HepG2 (cell line): ENCODE results near the gene FAAP100. TPM values are rescaled to one million over a fixed set of nuclear protein-coding genes. Genes with fewer than 3 reads are reported as not detected.

Experiments used
- ATAC-seq: fragments of 200-7000 bp; cut with Tn5 transposase; 3 replicates; pipeline ENCODE4 v1.9.1; 2020; ENCODE audit warnings: mild to moderate bottlenecking, moderate library complexity
- BruUV-seq: library from RNA; stranded (reverse); fragments of 400-500 nt; replicated peaks from 2 replicates; lab custom pipeline; 2021; lab: Mats Ljungman, UMichigan
- CTCF ChIA-PET: fragments of 300-600 bp; formaldehyde crosslinking; extraction: SDS; loops from one replicate; lab custom pipeline; 2021; ENCODE audit warnings: low total read pairs, inconsistent platforms, low intra/inter-chr PET ratio; lab: Yijun Ruan, JAX
- POLR2A ChIA-PET: fragments of 350-600 bp; sonication (Branson Sonifier 250); formaldehyde crosslinking; loops from one replicate; lab custom pipeline; 2020; ENCODE audit warnings: antibody characterized with exemption, inconsistent platforms; lab: Yijun Ruan, JAX
- DNase-seq: peaks from one replicate; pipeline ENCODE4 v3.0.0-alpha.2; 2015; ENCODE audit warnings: low spot score
- FAIRE-seq: peaks from 3 replicates; lab custom pipeline; 2011; peaks lifted over from hg19 to GRCh38; lab: Jason Lieb, UNC
- H2AFZ ChIP-seq: one replicate; pipeline ENCODE4 v1.6.1; 2011; ENCODE audit warnings: low read length, inconsistent platforms
- H3K27ac ChIP-seq: fragments of 300-600 bp; 3 replicates; pipeline ENCODE4 v1.8.0; 2011; ENCODE audit warnings: mixed run types, mild to moderate bottlenecking, mixed read lengths, low read length, inconsistent platforms; ENCODE audit not compliant: insufficient read depth; ENCODE audit errors: extremely low read length
- H3K27me3 ChIP-seq, 2 experiments: fragments of 200-600 bp in 1 of 2; 2 replicates in 1 of 2; 3 replicates in 1 of 2; pipeline versions ENCODE4 v1.6.0 to v1.8.0; 2011; ENCODE audit warnings: low read length in 2 of 2, mild to moderate bottlenecking in 2 of 2, moderate library complexity in 2 of 2, inconsistent platforms in 1 of 2; ENCODE audit not compliant: insufficient read depth in 2 of 2, control insufficient read depth in 1 of 2
- H3K36me3 ChIP-seq, 2 experiments: fragments of 200-600 bp in 1 of 2; replicated peaks in 1 of 2; 2 replicates in 1 of 2; 3 replicates in 1 of 2; pipeline versions ENCODE4 v1.5.1 to v1.8.0; 2011; ENCODE audit warnings: low read length in 2 of 2, inconsistent platforms in 1 of 2; ENCODE audit not compliant: insufficient read depth in 2 of 2, control insufficient read depth in 1 of 2
- H3K4me1 ChIP-seq: 2 replicates; pipeline ENCODE4 v1.5.1; 2012; ENCODE audit warnings: low read length, inconsistent platforms; ENCODE audit not compliant: insufficient read depth
- H3K4me2 ChIP-seq: 2 replicates; pipeline ENCODE4 v1.6.0; 2011; ENCODE audit warnings: low read depth, low read length, inconsistent platforms
- H3K4me3 ChIP-seq, 3 experiments: fragments of 200-600 bp in 1 of 3; sonication (generic), shearing (Covaris generic) in 1 of 3; replicated peaks in 1 of 3; 2 replicates each; pipeline ENCODE4 v1.5.1; 2011 to 2016; ENCODE audit warnings: low read length in 3 of 3, inconsistent platforms in 2 of 3, low read depth in 2 of 3, mild to moderate bottlenecking in 2 of 3, control low read depth in 1 of 3, mixed read lengths in 1 of 3; ENCODE audit not compliant: insufficient read depth in 1 of 3
- H3K79me2 ChIP-seq: one replicate; pipeline ENCODE4 v1.6.1; 2011; ENCODE audit warnings: low read length, inconsistent platforms; ENCODE audit not compliant: insufficient read depth
- H3K9ac ChIP-seq: 2 replicates; pipeline ENCODE4 v1.6.0; 2011; ENCODE audit warnings: mild to moderate bottlenecking, low read depth, low read length, inconsistent platforms; ENCODE audit not compliant: insufficient read depth
- H3K9me3 ChIP-seq: 2 replicates; pipeline ENCODE4 v1.5.1; 2012; ENCODE audit warnings: mild to moderate bottlenecking, low read length
- H4K20me1 ChIP-seq: 2 replicates; pipeline ENCODE4 v1.6.0; 2011; ENCODE audit warnings: inconsistent platforms, mild to moderate bottlenecking, low read length, moderate library complexity; ENCODE audit not compliant: insufficient read depth
- FOSL2 ChIP-seq: sonication (generic); formaldehyde crosslinking; IDR thresholded peaks from 2 replicates; pipeline ENCODE4 v1.4.0; 2020; ENCODE audit warnings: missing genetic modification reagents
- GATAD2A ChIP-seq: IDR thresholded peaks from 2 replicates; pipeline ENCODE4 v1.6.1; 2016
- HMG20A ChIP-seq: IDR thresholded peaks from 2 replicates; pipeline ENCODE4 v1.6.1; 2016; ENCODE audit warnings: borderline replicate concordance
- JUN ChIP-seq: sonication (generic); formaldehyde crosslinking; IDR thresholded peaks from 2 replicates; pipeline ENCODE4 v1.4.0; 2020; ENCODE audit warnings: mild to moderate bottlenecking, missing genetic modification reagents
- LCORL ChIP-seq, 2 experiments: fragments of 450-650 bp in 1 of 2; sonication (generic) in 1 of 2; formaldehyde crosslinking in 1 of 2; IDR thresholded peaks; 2 replicates each; pipeline versions ENCODE4 v1.5.0 to v1.6.1; 2017 to 2020; ENCODE audit warnings: antibody characterized with exemption in 1 of 2, missing genetic modification reagents in 1 of 2
- NONO ChIP-seq, 2 experiments: fragments of 450-650 bp in 1 of 2; sonication (generic) in 1 of 2; formaldehyde crosslinking in 1 of 2; IDR thresholded peaks in 1 of 2; conservative IDR thresholded peaks in 1 of 2; 2 replicates each; pipeline versions ENCODE4 v1.6.1 to v1.8.0; 2017 to 2022; ENCODE audit warnings: mild to moderate bottlenecking in 1 of 2, missing genetic modification reagents in 1 of 2, moderate library complexity in 1 of 2
- PAF1 ChIP-seq: IDR thresholded peaks from 2 replicates; pipeline ENCODE4 v1.6.1; 2016; ENCODE audit warnings: missing genetic modification reagents, missing compliant biosample characterization
- PBX3 ChIP-seq: sonication (generic); formaldehyde crosslinking; IDR thresholded peaks from 2 replicates; pipeline ENCODE4 v1.8.1; 2023; ENCODE audit warnings: missing genetic modification reagents, inconsistent platforms, borderline replicate concordance
- SOX6 ChIP-seq, 2 experiments: fragments of 450-650 bp in 1 of 2; sonication (generic) in 1 of 2; formaldehyde crosslinking in 1 of 2; IDR thresholded peaks; 2 replicates each; pipeline versions ENCODE4 v1.4.0 to v1.6.1; 2017 to 2020; ENCODE audit warnings: antibody characterized with exemption in 1 of 2, mild to moderate bottlenecking in 1 of 2, missing genetic modification reagents in 1 of 2
- TFAP4 ChIP-seq: sonication (generic); IDR thresholded peaks from 2 replicates; pipeline ENCODE4 v1.6.1; 2016; ENCODE audit warnings: low read depth, borderline replicate concordance
- ZBTB34 ChIP-seq: sonication (generic); formaldehyde crosslinking; IDR thresholded peaks from 2 replicates; pipeline ENCODE4 v1.8.0; 2022; ENCODE audit warnings: mild to moderate bottlenecking, missing genetic modification reagents
- ZFP82 ChIP-seq: sonication (generic); formaldehyde crosslinking; IDR thresholded peaks from 2 replicates; pipeline ENCODE4 v1.5.1; 2020; ENCODE audit warnings: mild to moderate bottlenecking, missing genetic modification reagents, borderline replicate concordance
- ZNF333 ChIP-seq: sonication (generic); formaldehyde crosslinking; IDR thresholded peaks from 2 replicates; pipeline ENCODE4 v1.4.0; 2020; ENCODE audit warnings: mild to moderate bottlenecking, missing genetic modification reagents, borderline replicate concordance
- ZNF652 ChIP-seq: IDR thresholded peaks from 2 replicates; pipeline ENCODE4 v1.6.1; 2016; ENCODE audit warnings: low read depth, borderline replicate concordance
- ZNF674 ChIP-seq: sonication (generic); formaldehyde crosslinking; IDR thresholded peaks from 2 replicates; pipeline ENCODE4 v1.5.0; 2020; ENCODE audit warnings: low read depth, mild to moderate bottlenecking, missing genetic modification reagents
- WGBS: methylation state at CpG from one replicate; pipeline ENCODE4 v1.1.6; 2017; ENCODE audit warnings: low lambda C conversion rate; 5-methylcytosine and 5-hydroxymethylcytosine counted together
- in situ Hi-C: cut with HindIII; loops from 2 replicates; pipeline ENCODE4 v1.10.0; 2017; ENCODE audit warnings: low pct_unique_long_range_greater_than_20kb; ENCODE audit not compliant: extremely low pct_ligation_motif_present
- intact Hi-C: fragments of 100-400 bp; cut with micrococcal nuclease; formaldehyde crosslinking; loops from one replicate; pipeline ENCODE4 v1.10.0; 2022; ENCODE audit not compliant: unreplicated experiment
- polyA plus RNA-seq, 8 experiments: library from polyadenylated mRNA; depleted of rRNA in 3 of 8; stranded (reverse) in 7 of 8; unstranded in 1 of 8; fragments of >200 nt; fragmentation: Illumina TruSeq in 4 of 8; extraction: Trizol in 4 of 8; gene quantifications; 2 replicates each; pipeline versions ENCODE4 v1.2.1 to v1.2.3, GENCODE V29; 2011 to 2016; ENCODE audit warnings: low read depth in 4 of 8, missing spikeins in 1 of 8, mixed read lengths in 1 of 8; ENCODE audit not compliant: insufficient read depth in 1 of 8
- total RNA-seq, 5 experiments: library from RNA; depleted of rRNA; stranded (reverse); fragments of >200 nt; fragmentation: Illumina TruSeq; extraction: Trizol; gene quantifications; 2 replicates each; pipeline ENCODE4 v1.2.3, GENCODE V29; 2016; ENCODE audit warnings: low read depth in 1 of 5

FAAP100 gene
- total and polyA plus RNA-seq, 2 of the 13 experiments (the other 11 are each of a cell fraction or from before 2014, with no cell fraction given) = 7.6 to 20.8 TPM

GRCh38 chr17:81583589-81584342 is 31.6 kb upstream of the FAAP100 start:
- Histone ChIP-seq H4K20me1 (0 out of 2 replicates have a peak, but pooled peaks cover 5% of the 10 kb centered on the region), H3K4me3 (no peak overlapping the region), H2AFZ (no peak overlapping the region), H3K9ac (no peak overlapping the region), H3K27ac (no peak overlapping the region), H3K36me3 (peaks cover 42 to 72% of the 10 kb centered on the region in 2 experiments), H3K27me3 (no peaks in the 10 kb centered on the region), H3K4me1 (peaks cover 18% of the 10 kb centered on the region), H3K9me3 (no peaks in the 10 kb centered on the region), H3K4me2 (no peak overlapping the region; the same call in 1 of the 2 replicates), H3K79me2 (no peaks in the 10 kb centered on the region)
- 72% methylated on average over 6 of the region's 6 CpGs for WGBS
- peak; percentile 59 for DNase-seq
- POLR2A ChIA-PET = no interaction called here
- FAIRE-seq = no peak
- in situ Hi-C loops (no loop called here), intact Hi-C loops (no loop called here)
- CTCF ChIA-PET = no interaction called here
- BruUV-seq = TSS peak; percentile 29
- peak; percentile 52 for ATAC-seq
- TF ChIP-seq FOSL2 (CRISPR knock-in tag) (peak; percentile 23; the same call in 1 of the 2 replicates), PAF1 (CRISPR knock-in tag) (no peak), SOX6 (IDR thresholded peaks at IDR 0.05) (no peak), SOX6 (CRISPR knock-in tag; IDR thresholded peaks at IDR 0.05) (peak; percentile 84), NONO (IDR thresholded peaks at IDR 0.05) (no peak), NONO (CRISPR knock-in tag; conservative IDR thresholded peaks at IDR 0.05) (0 out of 2 replicates have a peak, but pooled peaks have one; percentile 41), JUN (peak; percentile 81), GATAD2A (0 out of 2 replicates have a peak, but pooled peaks have one; percentile 65), ZBTB34 (CRISPR knock-in tag) (0 out of 2 replicates have a peak, but pooled peaks have one; percentile 29), ZNF652 (CRISPR knock-in tag) (peak; percentile 30; the same call in 1 of the 2 replicates), HMG20A (CRISPR knock-in tag) (peak; percentile 57; the same call in 1 of the 2 replicates), PBX3 (CRISPR knock-in tag) (no peak), LCORL (IDR thresholded peaks at IDR 0.05) (no peak), LCORL (CRISPR knock-in tag; IDR thresholded peaks at IDR 0.05) (0 out of 2 replicates have a peak, but pooled peaks have one; percentile 39), ZNF333 (no peak), ZFP82 (CRISPR knock-in tag) (no peak), TFAP4 (0 out of 2 replicates have a peak, but pooled peaks have one; percentile 22), ZNF674 (CRISPR knock-in tag) (no peak)
